Breast epithelium (tissue), 4 donors: ENCODE measurements around the gene TRPM2. TPM values are rescaled to one million over a fixed set of nuclear protein-coding genes. Genes with fewer than 3 reads are reported as not detected.

Experiments
- DNase-seq, 2 donors: peaks; one replicate each; pipeline ENCODE4 v3.0.0-alpha.2; 2019; ENCODE audit warnings: low spot score in 2 of 2
- H3K27ac ChIP-seq, 2 donors: fragments of 200-600 bp; sonication (generic) in 1 of 2; one replicate each; pipeline ENCODE4 v1.5.1; 2016 to 2019; ENCODE audit warnings: mild to moderate bottlenecking in 1 of 2
- H3K27me3 ChIP-seq, 2 donors: fragments of 200-600 bp; sonication (generic) in 1 of 2; one replicate each; pipeline versions ENCODE4 v1.5.1 to v1.6.0; 2017 to 2019; ENCODE audit warnings: control low read depth in 1 of 2, mild to moderate bottlenecking in 1 of 2
- H3K36me3 ChIP-seq: fragments of 200-600 bp; one replicate; pipeline ENCODE4 v1.5.1; 2019
- H3K4me1 ChIP-seq, 2 donors: fragments of 200-600 bp; sonication (generic); one replicate each; pipeline ENCODE4 v1.5.1; 2016 to 2019; ENCODE audit warnings: control low read depth in 1 of 2
- H3K4me3 ChIP-seq, 3 donors: fragments of 200-600 bp; sonication (generic); 1 replicate in 2 of 3; 2 replicates in 1 of 3; pipeline ENCODE4 v1.5.1; 2016 to 2019; ENCODE audit warnings: mild to moderate bottlenecking in 3 of 3, moderate library complexity in 2 of 3
- H3K9me3 ChIP-seq, 2 donors: fragments of 200-600 bp; sonication (generic) in 1 of 2; one replicate each; pipeline ENCODE4 v1.5.1; 2016 to 2019; ENCODE audit warnings: control low read depth in 1 of 2
- POLR2A ChIP-seq: fragments of 450-650 bp; IDR thresholded peaks from one replicate; pipeline ENCODE4 v1.6.1; 2016; ENCODE audit warnings: antibody characterized with exemption, mild to moderate bottlenecking, moderate library complexity
- POLR2AphosphoS5 ChIP-seq, 3 donors: sonication (generic); formaldehyde crosslinking; IDR thresholded peaks; one replicate each; pipeline ENCODE4 v1.6.1; 2017; ENCODE audit warnings: antibody characterized with exemption in 3 of 3
- intact Hi-C: fragments of 100-400 bp; cut with DNase I; formaldehyde crosslinking; loops from one replicate; pipeline ENCODE4 v1.15.1; 2023; ENCODE audit warnings: low total_unique reads
- total RNA-seq, 3 donors: library from RNA; depleted of rRNA; stranded (reverse); fragments of >200 nt; gene quantifications; one replicate each; pipeline ENCODE4 v1.1.0, GENCODE V29; 2016
- TF ChIP-seq, protein P1 (sequence below), 3 donors: fragments of 450-650 bp; IDR thresholded peaks; one replicate each; pipeline ENCODE4 v1.5.1; 2016 to 2017; ENCODE audit warnings: antibody characterized with exemption in 3 of 3, mild to moderate bottlenecking in 3 of 3, moderate library complexity in 3 of 3

TRPM2 gene
- total RNA-seq, 3 donors from 2014 or later, result 4.3 to 7.9 (median 7.2) TPM

DNA sequence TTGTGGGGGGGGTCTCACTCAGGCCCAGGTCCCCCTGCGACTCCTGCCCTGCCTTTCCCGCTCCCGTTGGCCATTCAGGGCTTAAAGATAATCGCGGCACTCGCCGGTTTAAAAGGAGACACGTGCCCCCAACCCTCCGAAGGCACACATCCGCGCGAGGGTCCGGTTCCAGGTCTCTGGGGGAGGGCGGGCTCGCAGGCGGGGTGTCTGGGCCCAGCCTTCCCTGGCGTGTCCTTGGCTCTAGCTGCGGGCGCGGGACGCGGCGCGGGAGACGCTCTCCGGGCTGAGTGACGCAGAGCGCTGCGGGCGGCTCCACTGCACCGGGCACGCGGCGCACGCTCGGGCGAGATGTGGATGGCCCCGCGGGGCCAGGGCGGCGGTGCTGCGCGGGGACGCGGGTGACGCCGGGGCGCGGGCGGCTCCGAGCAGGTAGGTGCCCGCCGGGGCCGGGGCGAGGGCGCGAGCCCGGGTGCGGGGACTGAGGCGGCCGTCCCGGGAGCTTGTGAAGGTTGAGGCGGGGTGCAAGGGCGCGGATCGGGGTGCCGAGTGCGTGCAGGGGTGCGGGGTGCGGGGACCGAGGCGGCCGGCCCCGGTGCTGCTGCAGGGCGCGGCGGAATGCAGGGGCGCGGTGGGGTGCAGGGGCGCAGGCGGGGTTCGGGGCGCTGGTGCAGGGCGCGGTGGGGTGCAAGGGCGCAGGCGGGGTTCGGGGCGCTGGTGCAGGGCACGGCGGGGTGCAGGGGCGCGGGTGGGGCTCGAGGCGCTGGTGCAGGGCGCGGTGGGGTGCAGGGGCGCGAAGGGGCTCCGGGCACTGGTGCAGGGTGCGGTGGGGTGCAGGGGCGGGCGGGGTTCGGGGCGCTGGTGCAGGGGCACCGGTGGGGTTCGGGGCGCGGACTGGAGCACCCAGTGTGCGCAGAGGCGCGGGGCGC is 3.3 kb upstream of the TRPM2 start:
- no peaks in the 10 kb centered on the region for H3K36me3 ChIP-seq
- no peaks in the 10 kb centered on the region for H3K9me3 ChIP-seq
- intact Hi-C loops, result no loop called here
- peaks cover 0 to 4% of the 10 kb centered on the region in 2 donors for H3K4me1 ChIP-seq
- peaks cover 18 to 48% of the 10 kb centered on the region in 2 donors for H3K27me3 ChIP-seq
- H3K4me3 ChIP-seq, result peak overlapping the region in 2 of 3 donors; percentile 5 to 55
- no peak overlapping the region for H3K27ac ChIP-seq
- DNase-seq, result no peak
- TF ChIP-seq, protein P1, sequence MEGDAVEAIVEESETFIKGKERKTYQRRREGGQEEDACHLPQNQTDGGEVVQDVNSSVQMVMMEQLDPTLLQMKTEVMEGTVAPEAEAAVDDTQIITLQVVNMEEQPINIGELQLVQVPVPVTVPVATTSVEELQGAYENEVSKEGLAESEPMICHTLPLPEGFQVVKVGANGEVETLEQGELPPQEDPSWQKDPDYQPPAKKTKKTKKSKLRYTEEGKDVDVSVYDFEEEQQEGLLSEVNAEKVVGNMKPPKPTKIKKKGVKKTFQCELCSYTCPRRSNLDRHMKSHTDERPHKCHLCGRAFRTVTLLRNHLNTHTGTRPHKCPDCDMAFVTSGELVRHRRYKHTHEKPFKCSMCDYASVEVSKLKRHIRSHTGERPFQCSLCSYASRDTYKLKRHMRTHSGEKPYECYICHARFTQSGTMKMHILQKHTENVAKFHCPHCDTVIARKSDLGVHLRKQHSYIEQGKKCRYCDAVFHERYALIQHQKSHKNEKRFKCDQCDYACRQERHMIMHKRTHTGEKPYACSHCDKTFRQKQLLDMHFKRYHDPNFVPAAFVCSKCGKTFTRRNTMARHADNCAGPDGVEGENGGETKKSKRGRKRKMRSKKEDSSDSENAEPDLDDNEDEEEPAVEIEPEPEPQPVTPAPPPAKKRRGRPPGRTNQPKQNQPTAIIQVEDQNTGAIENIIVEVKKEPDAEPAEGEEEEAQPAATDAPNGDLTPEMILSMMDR (IDR thresholded peaks at IDR 0.05), result no peak
- TF ChIP-seq POLR2A (no peak), POLR2AphosphoS5 (IDR thresholded peaks at IDR 0.05) (no peak)

DNA sequence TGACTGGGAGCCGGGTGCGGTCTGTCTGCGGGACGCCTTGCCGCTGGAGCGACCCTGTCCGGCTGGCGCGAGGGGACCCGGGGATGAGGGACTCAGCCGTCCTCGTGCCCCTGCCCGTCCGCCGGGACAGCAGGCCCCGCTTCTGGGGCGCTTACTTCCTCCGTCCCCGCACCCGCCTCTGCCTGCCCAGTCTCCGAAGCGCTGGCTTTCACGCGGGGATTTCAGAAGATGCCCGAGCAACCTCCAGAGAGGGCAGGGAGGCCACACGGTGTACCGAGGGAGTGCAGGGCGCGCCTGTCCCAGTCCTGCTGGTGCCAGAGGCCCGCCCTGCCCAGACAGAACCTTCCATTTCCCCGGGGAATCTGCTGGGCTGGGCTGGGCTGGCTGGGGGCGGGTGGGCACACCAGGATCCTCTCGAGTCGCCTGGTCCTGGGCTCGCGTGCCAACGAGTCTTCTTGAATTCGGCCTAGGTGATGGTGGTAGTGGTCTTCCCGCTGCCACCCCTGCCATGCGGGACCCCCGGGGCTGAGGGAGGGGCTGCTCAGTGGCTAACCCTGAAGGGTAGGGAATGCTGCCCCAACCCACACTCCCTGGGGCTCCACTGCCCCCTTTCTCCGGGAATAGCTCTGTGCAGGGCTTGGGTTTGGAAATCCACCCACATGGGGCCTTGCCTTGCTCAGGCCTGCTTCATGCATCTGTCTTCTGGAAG is 2.5 kb upstream of the TRPM2 start:
- intact Hi-C loops, result no loop called here
- DNase-seq, result no peak

DNA sequence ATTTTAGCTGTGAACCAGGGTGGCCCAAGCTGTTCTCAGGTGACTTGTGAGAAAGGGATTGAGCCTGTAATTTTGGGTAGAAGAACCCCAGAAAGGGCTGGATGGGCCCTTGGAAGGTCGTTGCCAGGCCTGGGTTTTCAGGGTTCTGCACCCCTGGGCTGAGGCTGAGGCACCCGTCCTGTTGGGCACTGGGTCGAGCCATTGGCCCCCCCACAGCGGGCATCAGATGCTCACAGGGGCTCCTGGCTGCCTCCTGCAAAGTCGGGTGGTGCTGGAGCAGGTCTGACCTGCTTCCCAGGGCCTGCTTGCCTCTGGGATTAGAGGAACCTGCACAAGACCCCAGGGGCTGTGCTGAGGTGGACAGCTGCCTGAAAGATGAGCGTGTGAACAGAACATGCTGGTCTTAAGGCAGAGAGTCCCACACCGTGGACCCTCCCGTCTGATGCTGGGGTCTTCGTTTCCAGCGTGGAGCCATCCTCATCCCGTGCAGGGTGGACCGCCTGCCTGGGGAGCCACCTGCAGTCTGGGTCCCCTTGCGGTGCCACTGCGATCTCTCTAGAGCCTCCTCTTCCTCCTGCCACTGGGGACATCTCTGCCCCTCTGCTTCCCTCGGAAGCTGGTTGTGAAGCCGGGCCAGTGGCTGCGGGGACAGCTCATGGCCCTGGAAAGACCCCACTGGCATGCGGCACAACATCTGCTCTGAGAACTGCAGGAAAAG is 1.7 kb upstream of the TRPM2 start:
- H3K27me3 ChIP-seq, result peaks cover 18 to 48% of the 10 kb centered on the region in 2 donors
- no peak overlapping the region for H3K4me3 ChIP-seq
- no peak overlapping the region for H3K27ac ChIP-seq
- no peak for DNase-seq
- H3K9me3 ChIP-seq, result no peaks in the 10 kb centered on the region
- no peak for TF ChIP-seq POLR2AphosphoS5 (IDR thresholded peaks at IDR 0.05)
- TF ChIP-seq, protein P1 (IDR thresholded peaks at IDR 0.05), result no peak
- no peak for TF ChIP-seq POLR2A
- peaks cover 0 to 4% of the 10 kb centered on the region in 2 donors for H3K4me1 ChIP-seq
- intact Hi-C loops, result no loop called here
- H3K36me3 ChIP-seq, result no peaks in the 10 kb centered on the region

More for the DNA sequence above, 2.5 kb upstream of the TRPM2 start:
- H3K36me3 ChIP-seq, result no peaks in the 10 kb centered on the region
- peaks cover 0 to 4% of the 10 kb centered on the region in 2 donors for H3K4me1 ChIP-seq
- H3K9me3 ChIP-seq, result no peaks in the 10 kb centered on the region
- no peak for TF ChIP-seq POLR2A
- TF ChIP-seq, protein P1 (IDR thresholded peaks at IDR 0.05), result no peak
- TF ChIP-seq POLR2AphosphoS5 (IDR thresholded peaks at IDR 0.05), result no peak
- peak overlapping the region in 2 of 3 donors; percentile 5 to 55 for H3K4me3 ChIP-seq
- H3K27ac ChIP-seq, result no peak overlapping the region
- H3K27me3 ChIP-seq, result peaks cover 18 to 48% of the 10 kb centered on the region in 2 donors

DNA sequence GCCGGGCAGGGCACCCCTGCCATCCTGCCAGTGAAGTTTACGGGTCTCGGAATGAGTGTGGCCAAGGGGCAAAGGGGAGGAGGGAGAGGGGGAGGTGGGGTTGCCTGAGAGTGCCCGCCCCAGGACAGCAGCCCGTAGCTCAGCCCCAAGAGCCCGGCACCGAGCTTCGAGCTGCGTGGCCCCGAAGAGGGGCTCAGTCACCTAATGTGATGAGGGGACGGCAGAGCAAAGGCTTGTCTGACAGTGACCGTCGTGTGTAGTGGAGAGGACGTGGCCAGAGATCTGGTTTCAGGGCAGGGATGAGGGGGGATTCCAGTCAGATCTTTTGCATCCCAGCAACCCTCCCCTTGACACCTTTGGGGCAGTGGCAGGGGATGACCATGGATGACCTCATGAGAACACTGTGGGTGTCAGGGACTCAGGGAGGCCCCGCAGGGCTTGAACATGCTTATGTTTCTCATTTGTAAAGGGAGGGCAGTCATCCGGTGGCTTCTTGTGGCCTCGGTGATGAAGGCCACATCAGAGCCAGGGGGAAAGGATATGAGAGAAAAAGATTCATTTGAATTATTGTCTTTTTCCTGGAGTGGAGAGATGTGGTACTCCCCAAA is 1.1 kb upstream of the TRPM2 start:
- H3K27me3 ChIP-seq, result peaks cover 18 to 48% of the 10 kb centered on the region in 2 donors
- intact Hi-C loops, result no loop called here
- DNase-seq, result no peak
- H3K9me3 ChIP-seq, result no peaks in the 10 kb centered on the region
- TF ChIP-seq, protein P1 (IDR thresholded peaks at IDR 0.05), result no peak
- no peak for TF ChIP-seq POLR2A
- H3K36me3 ChIP-seq, result no peaks in the 10 kb centered on the region
- peaks cover 0 to 4% of the 10 kb centered on the region in 2 donors for H3K4me1 ChIP-seq
- H3K27ac ChIP-seq, result peak overlapping the region in 1 of 2 donors; percentile 25
- H3K4me3 ChIP-seq, result no peak overlapping the region
